ENCODE results near the gene SCAMP1. TPM values are rescaled to one million over a fixed set of nuclear protein-coding genes. Genes with fewer than 3 reads are reported as not detected.

SCAMP1 gene
- polyA plus RNA-seq, 3 donors: 5.4 to 52.4 (median 47.8) TPM

GRCh38 chr5:78505860-78506259 is 145.4 kb downstream of the SCAMP1 start:
- H2AFZ ChIP-seq (ENCODE audit: insufficient read depth, low read depth, low read length, poor library complexity, severe bottlenecking): no peak overlapping the region
- no peak overlapping the region for H3K4me3 ChIP-seq (replicated peaks in 1 of 3; ENCODE audit: low read depth in 2 of 3, low read length in 3 of 3)
- H3K4me1 ChIP-seq (ENCODE audit: control insufficient read depth in 1 of 2, insufficient read depth in 2 of 2, low read length in 2 of 2): peaks cover 57 to 61% of the 10 kb centered on the region in 2 donors
- H3K27ac ChIP-seq (ENCODE audit: low read depth in 1 of 2, low read length in 2 of 2): no peak overlapping the region
- H3K27me3 ChIP-seq (ENCODE audit: control insufficient read depth in 2 of 2, insufficient read depth in 2 of 2, low read length in 2 of 2): no peaks in the 10 kb centered on the region
- peaks cover 0 to 2% (median 0%) of the 10 kb centered on the region in 7 donors for H3K9me3 Mint-ChIP-seq
- H3K36me3 Mint-ChIP-seq: peaks cover 28 to 39% of the 10 kb centered on the region in 2 donors
- 100% methylated on average over 1 of the region's 2 CpGs for WGBS (ENCODE audit: insufficient coverage)
- no peak overlapping the region for H3K4me2 ChIP-seq (replicated peaks; ENCODE audit: extremely low read depth, low read length, poor library complexity, severe bottlenecking)
- no peak for TF ChIP-seq CTCF (IDR thresholded peaks at IDR 0.05)
- H3K9ac ChIP-seq (ENCODE audit: insufficient read depth, low read length, poor library complexity, severe bottlenecking): no peak overlapping the region
- peaks cover 37% of the 10 kb centered on the region for H3K79me2 ChIP-seq (ENCODE audit: insufficient read depth, low read length)
- H3K4me1 Mint-ChIP-seq: peaks cover 76% of the 10 kb centered on the region
- no peak overlapping the region for H3K4me3 Mint-ChIP-seq
- peaks cover 0 to 10% of the 10 kb centered on the region in 2 donors for H3K36me3 ChIP-seq (replicated peaks in 1 of 2; ENCODE audit: control insufficient read depth in 1 of 2, insufficient read depth in 2 of 2, low read length in 2 of 2)
- no peaks in the 10 kb centered on the region for H3K9me3 ChIP-seq (replicated peaks in 1 of 2; ENCODE audit: control insufficient read depth in 1 of 2, insufficient read depth in 1 of 2, low read length in 2 of 2)
- intact Hi-C loops (cut with micrococcal nuclease): no loop called here
- DNase-seq: no peak
- H3K27ac Mint-ChIP-seq: no peak overlapping the region
- peaks cover 16% of the 10 kb centered on the region for H4K20me1 ChIP-seq (ENCODE audit: insufficient read depth, low read length)
- peaks cover 0 to 3% (median 2%) of the 10 kb centered on the region in 3 donors for H3K27me3 Mint-ChIP-seq (ENCODE audit: low read depth in 3 of 3)

GRCh38 chr5:78506261-78507024 is 146.0 kb downstream of the SCAMP1 start:
- Histone ChIP-seq H4K20me1 (ENCODE audit: insufficient read depth, low read length) (peaks cover 16% of the 10 kb centered on the region), H3K9ac (ENCODE audit: insufficient read depth, low read length, poor library complexity, severe bottlenecking) (no peak overlapping the region), H3K9me3 (replicated peaks in 1 of 2; ENCODE audit: control insufficient read depth in 1 of 2, insufficient read depth in 1 of 2, low read length in 2 of 2) (no peaks in the 10 kb centered on the region), H3K36me3 (replicated peaks in 1 of 2; ENCODE audit: control insufficient read depth in 1 of 2, insufficient read depth in 2 of 2, low read length in 2 of 2) (peaks cover 0 to 10% of the 10 kb centered on the region in 2 donors), H3K27me3 (ENCODE audit: control insufficient read depth in 2 of 2, insufficient read depth in 2 of 2, low read length in 2 of 2) (no peaks in the 10 kb centered on the region), H2AFZ (ENCODE audit: insufficient read depth, low read depth, low read length, poor library complexity, severe bottlenecking) (no peak overlapping the region), H3K4me2 (replicated peaks; ENCODE audit: extremely low read depth, low read length, poor library complexity, severe bottlenecking) (no peak overlapping the region), H3K4me1 (ENCODE audit: control insufficient read depth in 1 of 2, insufficient read depth in 2 of 2, low read length in 2 of 2) (peaks cover 57 to 61% of the 10 kb centered on the region in 2 donors), H3K4me3 (replicated peaks in 1 of 3; ENCODE audit: low read depth in 2 of 3, low read length in 3 of 3) (no peak overlapping the region), H3K27ac (ENCODE audit: low read depth in 1 of 2, low read length in 2 of 2) (no peak overlapping the region), H3K79me2 (ENCODE audit: insufficient read depth, low read length) (peaks cover 37% of the 10 kb centered on the region)
- DNase-seq: no peak
- H3K27ac Mint-ChIP-seq: peak overlapping the region in 3 of 7 donors; percentile 10 to 75 (median 42)
- H3K4me3 Mint-ChIP-seq: peak overlapping the region in 1 of 2 donors; percentile 48
- no CpG with 5 or more reads among the region's 2 CpGs for WGBS (ENCODE audit: insufficient coverage)
- peaks cover 28 to 39% of the 10 kb centered on the region in 2 donors for H3K36me3 Mint-ChIP-seq
- peaks cover 0 to 3% (median 2%) of the 10 kb centered on the region in 3 donors for H3K27me3 Mint-ChIP-seq (ENCODE audit: low read depth in 3 of 3)
- intact Hi-C loops (cut with micrococcal nuclease): no loop called here
- peaks cover 76% of the 10 kb centered on the region for H3K4me1 Mint-ChIP-seq
- peaks cover 0 to 2% (median 0%) of the 10 kb centered on the region in 7 donors for H3K9me3 Mint-ChIP-seq
- TF ChIP-seq CTCF (IDR thresholded peaks at IDR 0.05): no peak

Measured in CD14-positive monocyte (primary cell).